Vagina (tissue), 2 donors: ENCODE measurements around the gene GADD45B. TPM values are rescaled to one million over a fixed set of nuclear protein-coding genes. Genes with fewer than 3 reads are reported as not detected.
A peak's percentile ranks its signal among the peaks of the same experiment; 100 is the strongest.

ENCODE experiments used
- DNase-seq, 2 donors: peaks; one replicate each; pipeline ENCODE4 v3.0.0-alpha.2; 2017; ENCODE audit errors: extremely low spot score in 2 of 2
- H3K27ac ChIP-seq: fragments of 200-600 bp; sonication (generic); one replicate; pipeline ENCODE4 v1.5.1; 2019
- H3K27me3 ChIP-seq: fragments of 200-600 bp; sonication (generic); one replicate; pipeline ENCODE4 v1.5.1; 2019
- H3K36me3 ChIP-seq, 2 donors: fragments of 200-600 bp; sonication (generic); one replicate each; pipeline ENCODE4 v1.5.1; 2017 to 2019
- H3K4me1 ChIP-seq: fragments of 200-600 bp; sonication (generic); one replicate; pipeline ENCODE4 v1.5.1; 2019
- H3K4me3 ChIP-seq, 2 donors: fragments of 200-600 bp; sonication (generic); 1 replicate in 1 of 2; 2 replicates in 1 of 2; pipeline ENCODE4 v1.5.1; 2016 to 2019
- H3K9me3 ChIP-seq: fragments of 200-600 bp; sonication (generic); one replicate; pipeline ENCODE4 v1.5.1; 2019
- CTCF ChIP-seq, 3 experiments: fragments of 450-650 bp in 2 of 3; fragments of 200-600 bp in 1 of 3; sonication (generic) in 1 of 3; IDR thresholded peaks; one replicate each; pipeline ENCODE4 v1.5.1; 2017 to 2019; ENCODE audit warnings: antibody characterized with exemption in 3 of 3, mild to moderate bottlenecking in 2 of 3, moderate library complexity in 2 of 3
- POLR2A ChIP-seq, 2 donors: fragments of 450-650 bp; IDR thresholded peaks; one replicate each; pipeline ENCODE4 v1.6.1; 2017; ENCODE audit warnings: antibody characterized with exemption in 2 of 2, mild to moderate bottlenecking in 2 of 2, moderate library complexity in 2 of 2
- POLR2AphosphoS5 ChIP-seq, 2 donors: sonication (generic); formaldehyde crosslinking; IDR thresholded peaks; one replicate each; pipeline ENCODE4 v1.9.0; 2017; ENCODE audit warnings: antibody characterized with exemption in 2 of 2, mild to moderate bottlenecking in 2 of 2, low read depth in 1 of 2; ENCODE audit not compliant: insufficient read depth in 1 of 2
- intact Hi-C: fragments of 100-400 bp; cut with DNase I; formaldehyde crosslinking; loops from one replicate; pipeline ENCODE4 v1.15.1; 2023
- total RNA-seq: library from RNA; depleted of rRNA; stranded (reverse); fragments of >200 nt; gene quantifications from one replicate; pipeline ENCODE4 v1.2.3, GENCODE V29; 2016

Gene GADD45B
- total RNA-seq, 1 donor from 2014 or later = 181 TPM

GRCh38 chr19:2494447-2495129, 18.7 kb downstream of the GADD45B start:
- intact Hi-C loops = no loop called here
- Histone ChIP-seq H3K4me3 (peak overlapping the region; percentile 56 to 57), H3K27ac (peak overlapping the region; percentile 84), H3K9me3 (no peaks in the 10 kb centered on the region), H3K36me3 (no peaks in the 10 kb centered on the region), H3K4me1 (peaks cover 51% of the 10 kb centered on the region), H3K27me3 (no peaks in the 10 kb centered on the region)
- DNase-seq = no peak
- TF ChIP-seq CTCF (IDR thresholded peaks at IDR 0.05) (no peak), POLR2A (IDR thresholded peaks at IDR 0.05) (no peak), POLR2AphosphoS5 (IDR thresholded peaks at IDR 0.05; ENCODE audit: insufficient read depth in 1 of 2, low read depth in 1 of 2) (no peak)

- peaks cover 45% of the 10 kb centered on the region for H3K4me1 ChIP-seq
- no peak for DNase-seq
- no peaks in the 10 kb centered on the region for H3K9me3 ChIP-seq
- TF ChIP-seq CTCF (IDR thresholded peaks at IDR 0.05) = no peak
- peak; percentile 46 to 64 for TF ChIP-seq POLR2AphosphoS5 (IDR thresholded peaks at IDR 0.05; ENCODE audit: insufficient read depth in 1 of 2, low read depth in 1 of 2)
- no peaks in the 10 kb centered on the region for H3K36me3 ChIP-seq
- intact Hi-C loops = no loop called here
- H3K27ac ChIP-seq = peak overlapping the region; percentile 84
- no peaks in the 10 kb centered on the region for H3K27me3 ChIP-seq
- H3K4me3 ChIP-seq = peak overlapping the region; percentile 56 to 57
These were observed 19.3 kb downstream of the GADD45B start for GRCh38 chr19:2495130-2495641.

GRCh38 chr19:2495651-2496316, 19.9 kb downstream of the GADD45B start:
- Histone ChIP-seq H3K4me1 (peaks cover 40% of the 10 kb centered on the region), H3K27ac (peak overlapping the region; percentile 84), H3K36me3 (no peaks in the 10 kb centered on the region), H3K4me3 (peak overlapping the region; percentile 56 to 57), H3K9me3 (no peaks in the 10 kb centered on the region), H3K27me3 (no peaks in the 10 kb centered on the region)
- intact Hi-C loops = no loop called here
- no peak for DNase-seq
- TF ChIP-seq POLR2A (IDR thresholded peaks at IDR 0.05) (no peak), POLR2AphosphoS5 (IDR thresholded peaks at IDR 0.05; ENCODE audit: insufficient read depth in 1 of 2, low read depth in 1 of 2) (no peak), CTCF (IDR thresholded peaks at IDR 0.05) (no peak)

GRCh38 chr19:2497186-2497585, 21.3 kb downstream of the GADD45B start:
- no peaks in the 10 kb centered on the region for H3K9me3 ChIP-seq
- no peak for DNase-seq
- no peaks in the 10 kb centered on the region for H3K36me3 ChIP-seq
- intact Hi-C loops = loop anchor here (1.0 kb wide), 1 partner anchor 41 kb away; no protein-coding TSS in a partner anchor
- no peaks in the 10 kb centered on the region for H3K27me3 ChIP-seq
- H3K27ac ChIP-seq = no peak overlapping the region
- TF ChIP-seq POLR2AphosphoS5 (IDR thresholded peaks at IDR 0.05; ENCODE audit: insufficient read depth in 1 of 2, low read depth in 1 of 2) (no peak), CTCF (IDR thresholded peaks at IDR 0.05) (no peak), POLR2A (IDR thresholded peaks at IDR 0.05) (no peak)
- peaks cover 32% of the 10 kb centered on the region for H3K4me1 ChIP-seq
- no peak overlapping the region for H3K4me3 ChIP-seq

GRCh38 chr19:2500156-2500555, 24.2 kb downstream of the GADD45B start:
- H3K4me1 ChIP-seq = peaks cover 21% of the 10 kb centered on the region
- DNase-seq = no peak
- TF ChIP-seq POLR2A (IDR thresholded peaks at IDR 0.05) (no peak), POLR2AphosphoS5 (IDR thresholded peaks at IDR 0.05; ENCODE audit: insufficient read depth in 1 of 2, low read depth in 1 of 2) (no peak), CTCF (IDR thresholded peaks at IDR 0.05) (no peak)
- H3K27me3 ChIP-seq = no peaks in the 10 kb centered on the region
- no peaks in the 10 kb centered on the region for H3K36me3 ChIP-seq
- H3K4me3 ChIP-seq = no peak overlapping the region
- no peak overlapping the region for H3K27ac ChIP-seq
- intact Hi-C loops = no loop called here
- no peaks in the 10 kb centered on the region for H3K9me3 ChIP-seq
